Measurements from ENCODE around the gene LTV1.
"Not testable (repeated sequence)": the region's sequence is repeated elsewhere in the genome, so short reads cannot be mapped to it uniquely, and the experiment has no call there.

The LTV1 gene

DNA sequence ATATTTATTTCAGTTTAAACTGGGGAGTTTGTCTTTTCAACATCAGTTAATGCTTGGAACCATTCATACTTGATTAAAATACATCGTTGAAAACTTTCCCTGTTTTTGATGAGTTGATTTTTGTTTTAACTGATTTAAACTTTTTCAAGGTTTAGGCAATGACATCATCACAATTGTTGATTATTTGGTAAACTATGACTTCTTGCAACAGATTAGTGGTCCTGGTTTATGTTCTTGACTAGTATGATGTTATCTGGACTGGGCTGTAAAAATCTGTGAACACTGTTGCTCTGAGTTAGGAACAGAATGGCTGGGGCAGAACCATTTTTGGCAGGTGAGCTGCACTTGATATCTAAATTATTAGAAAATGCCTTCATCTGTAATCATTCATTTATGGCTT lies 21.1 kb downstream of the LTV1 start, which contains the start of gene ZC2HC1B:
ZC2HC1B (plus strand) TSS at position 241 of the 400 bp plus-strand sequence; CDS start at position 307, 66 bp downstream.
- TF ChIP-seq, protein P1, sequence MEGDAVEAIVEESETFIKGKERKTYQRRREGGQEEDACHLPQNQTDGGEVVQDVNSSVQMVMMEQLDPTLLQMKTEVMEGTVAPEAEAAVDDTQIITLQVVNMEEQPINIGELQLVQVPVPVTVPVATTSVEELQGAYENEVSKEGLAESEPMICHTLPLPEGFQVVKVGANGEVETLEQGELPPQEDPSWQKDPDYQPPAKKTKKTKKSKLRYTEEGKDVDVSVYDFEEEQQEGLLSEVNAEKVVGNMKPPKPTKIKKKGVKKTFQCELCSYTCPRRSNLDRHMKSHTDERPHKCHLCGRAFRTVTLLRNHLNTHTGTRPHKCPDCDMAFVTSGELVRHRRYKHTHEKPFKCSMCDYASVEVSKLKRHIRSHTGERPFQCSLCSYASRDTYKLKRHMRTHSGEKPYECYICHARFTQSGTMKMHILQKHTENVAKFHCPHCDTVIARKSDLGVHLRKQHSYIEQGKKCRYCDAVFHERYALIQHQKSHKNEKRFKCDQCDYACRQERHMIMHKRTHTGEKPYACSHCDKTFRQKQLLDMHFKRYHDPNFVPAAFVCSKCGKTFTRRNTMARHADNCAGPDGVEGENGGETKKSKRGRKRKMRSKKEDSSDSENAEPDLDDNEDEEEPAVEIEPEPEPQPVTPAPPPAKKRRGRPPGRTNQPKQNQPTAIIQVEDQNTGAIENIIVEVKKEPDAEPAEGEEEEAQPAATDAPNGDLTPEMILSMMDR (IDR thresholded peaks at IDR 0.05; ENCODE audit: borderline replicate concordance, insufficient read depth, low read depth, low read length) = no peak
- no peak within 1 kb of the TSS for H3K4me3 ChIP-seq (ENCODE audit: low read depth, low read length)

DNA sequence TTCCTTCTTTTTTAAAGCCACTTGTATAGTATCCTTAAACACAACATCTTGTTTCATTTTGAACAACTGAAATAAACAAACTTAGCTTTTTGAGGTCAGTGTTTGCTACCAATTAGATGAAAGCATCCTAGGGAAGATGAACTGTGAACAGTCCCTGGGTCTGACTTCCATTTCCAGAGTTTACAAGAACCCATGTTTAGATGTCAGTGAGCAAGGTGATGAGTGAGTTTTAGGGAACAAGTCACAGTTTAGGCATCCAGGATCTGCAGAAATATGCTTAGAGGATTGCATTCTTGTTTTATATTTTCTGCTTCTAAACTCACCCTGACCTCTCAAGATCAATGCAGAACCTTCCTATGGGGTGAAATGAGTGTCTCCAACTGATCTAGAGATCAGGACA lies 24.1 kb downstream of the LTV1 start:
- no peak overlapping the region for H3K4me3 ChIP-seq (ENCODE audit: low read depth, low read length)
- TF ChIP-seq, protein P1 (IDR thresholded peaks at IDR 0.05; ENCODE audit: borderline replicate concordance, insufficient read depth, low read depth, low read length) = no peak

DNA sequence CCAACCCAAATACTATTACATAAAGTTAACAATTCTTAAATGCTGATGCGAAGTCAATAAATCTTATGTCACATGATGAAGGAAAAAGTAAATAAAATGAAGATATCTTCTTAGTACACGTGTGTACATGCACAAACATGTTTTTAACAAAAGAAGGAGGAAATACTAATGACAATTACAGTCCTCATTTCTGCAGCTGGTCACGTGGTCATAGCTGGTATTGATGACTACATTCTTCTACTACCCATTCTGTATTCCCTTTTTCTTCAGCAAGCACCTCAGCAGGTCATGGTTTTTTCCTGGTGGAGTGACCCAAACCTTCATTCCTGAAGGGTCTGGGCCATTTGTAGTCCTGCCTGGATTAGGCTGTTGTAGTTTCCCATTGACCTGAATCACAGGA lies 25.7 kb downstream of the LTV1 start:
- not testable (repeated sequence) for H3K4me3 ChIP-seq (ENCODE audit: low read depth, low read length)

DNA sequence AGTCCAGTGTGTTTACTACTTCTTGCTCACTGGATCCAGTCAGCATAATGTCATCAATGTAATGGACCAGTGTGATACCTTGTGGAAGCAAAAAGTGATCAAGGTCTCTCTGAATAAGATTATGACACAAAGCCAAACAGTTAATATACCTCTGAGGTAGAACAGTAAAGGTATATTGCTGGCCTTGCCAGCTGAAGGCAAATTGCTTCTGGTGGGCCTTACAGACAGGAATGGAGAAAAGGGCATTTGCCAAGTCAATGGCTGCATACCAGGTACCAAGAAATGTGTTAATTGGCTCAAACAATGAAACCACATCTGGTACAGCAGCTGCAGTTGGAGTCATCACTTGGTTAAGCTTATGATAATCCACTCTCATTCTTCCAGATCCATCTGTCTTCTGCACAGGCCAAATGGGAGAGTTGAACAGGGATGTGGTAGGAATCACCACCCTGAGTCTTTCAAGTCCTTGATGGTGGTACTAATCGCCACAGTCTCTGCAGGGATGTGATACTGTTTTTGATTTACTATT lies 28.1 kb downstream of the LTV1 start:
- not testable (repeated sequence) for H3K4me3 ChIP-seq (ENCODE audit: low read depth, low read length)

DNA sequence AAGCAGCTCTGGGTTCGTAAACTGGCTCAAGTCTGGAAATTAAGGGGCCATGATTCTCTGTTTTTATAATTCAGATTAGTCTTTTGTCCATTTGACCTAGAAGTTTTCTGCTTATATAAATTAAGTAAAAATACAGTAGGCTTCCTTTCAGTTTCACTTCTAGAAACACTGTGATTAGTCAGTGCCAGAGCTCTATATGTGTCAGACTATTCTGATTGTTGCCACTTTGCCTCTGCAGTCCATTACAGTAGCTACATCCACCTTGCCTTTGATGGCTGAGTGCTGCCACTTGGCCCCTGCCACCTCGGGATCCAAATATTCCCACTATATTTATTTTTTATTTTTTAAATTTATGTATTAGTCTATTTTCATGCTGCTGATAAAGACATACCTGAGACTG lies 29.1 kb downstream of the LTV1 start:
- no peak overlapping the region for H3K4me3 ChIP-seq (ENCODE audit: low read depth, low read length)
- TF ChIP-seq, protein P1 (IDR thresholded peaks at IDR 0.05; ENCODE audit: borderline replicate concordance, insufficient read depth, low read depth, low read length) = no peak

DNA sequence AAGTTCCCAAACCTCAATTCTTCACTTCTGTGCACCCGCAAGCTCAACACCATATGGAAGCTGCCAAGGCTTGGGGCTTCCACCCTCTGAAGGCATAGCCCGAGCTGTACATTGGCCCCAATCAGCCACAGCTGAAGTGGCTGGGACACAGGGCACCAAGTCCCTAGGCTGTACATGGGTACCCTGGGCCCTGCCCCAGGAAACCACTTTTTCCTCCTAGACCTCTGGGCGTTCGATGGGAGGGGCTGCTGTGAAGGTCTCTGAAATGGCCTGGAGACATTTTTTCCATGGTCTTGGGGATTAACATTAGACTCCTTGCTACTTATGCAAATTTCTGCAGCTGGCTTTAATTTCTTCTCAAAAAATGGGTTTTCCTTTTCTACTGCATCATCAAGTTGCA lies 30.5 kb downstream of the LTV1 start:
- H3K4me3 ChIP-seq (ENCODE audit: low read depth, low read length) = not testable (repeated sequence)

DNA sequence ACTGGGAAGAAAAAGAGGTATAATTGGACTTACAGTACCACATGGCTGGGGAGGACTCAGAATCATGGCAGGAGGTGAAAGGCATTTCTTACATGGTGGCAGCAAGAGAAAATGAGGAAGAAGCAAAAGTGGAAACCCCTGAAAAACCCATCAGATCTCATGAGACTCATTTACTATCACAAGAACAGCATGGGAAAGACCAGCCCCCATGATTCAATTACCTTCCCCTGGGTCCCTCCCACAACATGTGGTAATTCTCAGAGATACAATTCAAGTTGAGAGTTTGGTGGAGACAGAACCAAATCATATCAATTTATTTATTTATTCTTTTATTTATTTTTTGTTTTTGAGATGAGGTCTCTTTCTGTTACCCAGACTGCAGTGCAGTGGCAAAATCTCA lies 31.4 kb downstream of the LTV1 start:
- not testable (repeated sequence) for H3K4me3 ChIP-seq (ENCODE audit: low read depth, low read length)

DNA sequence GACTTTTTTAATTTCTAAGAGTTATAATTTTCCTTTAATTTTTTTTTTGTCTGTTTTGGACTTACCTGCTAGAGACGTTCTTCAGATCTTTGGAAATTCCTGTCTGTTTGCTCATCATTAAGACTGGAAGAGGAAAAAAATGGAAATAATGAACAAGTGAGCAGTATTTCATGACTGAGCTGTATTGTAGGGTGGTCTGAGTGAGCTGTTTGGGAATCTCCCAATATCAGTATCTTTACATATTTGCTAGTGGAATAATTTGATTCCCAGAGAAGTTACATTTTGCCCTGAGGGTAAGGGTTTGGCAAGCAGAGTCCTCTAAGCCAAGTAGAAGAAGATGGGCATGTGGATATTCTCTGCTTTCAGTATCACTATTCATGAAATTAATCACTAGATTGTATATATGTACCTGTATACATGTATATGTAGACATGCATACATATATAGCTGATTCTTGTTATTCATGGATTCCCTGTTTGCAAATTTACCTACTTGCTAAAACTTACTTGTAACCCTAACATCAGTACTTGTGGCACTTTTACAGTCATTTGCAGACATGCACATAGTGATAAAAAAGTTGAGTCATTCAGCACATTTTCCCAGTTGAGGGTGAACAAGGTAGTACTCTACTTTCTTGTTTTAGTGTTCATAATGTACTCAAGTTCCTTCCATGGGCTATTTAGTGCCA lies 34.6 kb downstream of the LTV1 start:
- no peak overlapping the region for H3K4me3 ChIP-seq (ENCODE audit: low read depth, low read length)
- TF ChIP-seq, protein P1 (IDR thresholded peaks at IDR 0.05; ENCODE audit: borderline replicate concordance, insufficient read depth, low read depth, low read length) = no peak

DNA sequence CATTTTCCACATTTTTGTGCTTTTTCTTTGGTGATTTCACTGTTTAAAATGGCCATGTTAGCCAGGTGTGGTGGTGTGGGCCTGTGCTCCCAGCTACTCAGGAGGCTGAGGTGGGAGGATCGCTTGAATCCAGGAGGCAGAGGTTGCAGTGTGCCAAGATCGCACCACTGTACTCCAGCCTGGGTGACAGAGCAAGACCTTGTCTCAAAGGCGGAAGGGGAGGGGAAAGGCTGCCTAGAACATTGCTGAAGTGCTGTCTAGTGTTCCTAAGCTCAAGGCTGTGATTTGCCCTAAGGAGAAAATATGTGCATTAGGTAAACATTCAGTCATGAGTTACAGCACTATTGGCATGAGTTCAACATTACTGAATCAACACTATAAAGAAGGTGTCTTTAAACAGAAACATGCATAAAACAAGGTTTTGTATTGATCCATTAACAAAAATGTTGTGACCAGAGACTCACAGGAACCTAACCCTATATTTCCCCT lies 35.2 kb downstream of the LTV1 start:
- TF ChIP-seq, protein P1 (IDR thresholded peaks at IDR 0.05; ENCODE audit: borderline replicate concordance, insufficient read depth, low read depth, low read length) = no peak
- H3K4me3 ChIP-seq (ENCODE audit: low read depth, low read length) = no peak overlapping the region
